ENCODE results near the gene WDR46. TPM values are rescaled to one million over a fixed set of nuclear protein-coding genes. Genes with fewer than 3 reads are reported as not detected.
"Not testable (repeated sequence)": the region's sequence is repeated elsewhere in the genome, so short reads cannot be mapped to it uniquely, and the experiment has no call there.

Gene WDR46
- polyA plus RNA-seq, 1 donor from 2014 or later: 62.5 TPM

DNA sequence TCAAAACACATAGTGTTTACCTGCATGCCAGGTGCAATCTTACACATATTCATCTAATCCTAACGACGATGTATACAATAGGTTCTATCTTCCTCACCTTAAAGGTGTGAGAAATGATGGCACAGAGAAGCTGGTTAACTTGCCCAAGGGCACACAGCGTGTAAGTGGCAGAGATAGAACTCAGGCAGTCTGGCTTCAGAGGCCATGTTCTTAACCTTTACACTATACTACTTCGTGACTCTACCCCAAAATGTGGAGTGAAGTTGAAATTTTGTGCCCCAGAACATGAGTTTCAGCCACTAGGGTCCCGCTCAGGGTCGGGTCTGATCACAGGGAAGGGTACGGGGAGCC lies 17.9 kb downstream of the WDR46 start:
- Histone ChIP-seq H4K20me1 (ENCODE audit: insufficient read depth) (no peaks in the 10 kb centered on the region), H3K9me3 (ENCODE audit: low read length) (no peaks in the 10 kb centered on the region), H3K36me3 (ENCODE audit: insufficient read depth, low read length) (no peaks in the 10 kb centered on the region), H3K9me2 (ENCODE audit: insufficient read depth, low read length) (no peaks in the 10 kb centered on the region), H3K9ac (ENCODE audit: low read length) (peak overlapping the region; percentile 86), H3K4me2 (ENCODE audit: low read length) (peak overlapping the region; percentile 40), H3K79me2 (replicated peaks; ENCODE audit: insufficient read depth, low read length) (peaks cover 19% of the 10 kb centered on the region), H2AFZ (ENCODE audit: low read depth, low read length) (peak overlapping the region; percentile 74), H3F3A (ENCODE audit: insufficient read depth, low read length, poor library complexity, severe bottlenecking) (no peaks in the 10 kb centered on the region), H3K27me3 (ENCODE audit: insufficient read depth, low read depth, low read length) (no peaks in the 10 kb centered on the region), H3K27ac (ENCODE audit: low read length) (peak overlapping the region; percentile 97), H3K4me3 (ENCODE audit: low read length) (peak overlapping the region; percentile 71)
- TF ChIP-seq, protein P1, sequence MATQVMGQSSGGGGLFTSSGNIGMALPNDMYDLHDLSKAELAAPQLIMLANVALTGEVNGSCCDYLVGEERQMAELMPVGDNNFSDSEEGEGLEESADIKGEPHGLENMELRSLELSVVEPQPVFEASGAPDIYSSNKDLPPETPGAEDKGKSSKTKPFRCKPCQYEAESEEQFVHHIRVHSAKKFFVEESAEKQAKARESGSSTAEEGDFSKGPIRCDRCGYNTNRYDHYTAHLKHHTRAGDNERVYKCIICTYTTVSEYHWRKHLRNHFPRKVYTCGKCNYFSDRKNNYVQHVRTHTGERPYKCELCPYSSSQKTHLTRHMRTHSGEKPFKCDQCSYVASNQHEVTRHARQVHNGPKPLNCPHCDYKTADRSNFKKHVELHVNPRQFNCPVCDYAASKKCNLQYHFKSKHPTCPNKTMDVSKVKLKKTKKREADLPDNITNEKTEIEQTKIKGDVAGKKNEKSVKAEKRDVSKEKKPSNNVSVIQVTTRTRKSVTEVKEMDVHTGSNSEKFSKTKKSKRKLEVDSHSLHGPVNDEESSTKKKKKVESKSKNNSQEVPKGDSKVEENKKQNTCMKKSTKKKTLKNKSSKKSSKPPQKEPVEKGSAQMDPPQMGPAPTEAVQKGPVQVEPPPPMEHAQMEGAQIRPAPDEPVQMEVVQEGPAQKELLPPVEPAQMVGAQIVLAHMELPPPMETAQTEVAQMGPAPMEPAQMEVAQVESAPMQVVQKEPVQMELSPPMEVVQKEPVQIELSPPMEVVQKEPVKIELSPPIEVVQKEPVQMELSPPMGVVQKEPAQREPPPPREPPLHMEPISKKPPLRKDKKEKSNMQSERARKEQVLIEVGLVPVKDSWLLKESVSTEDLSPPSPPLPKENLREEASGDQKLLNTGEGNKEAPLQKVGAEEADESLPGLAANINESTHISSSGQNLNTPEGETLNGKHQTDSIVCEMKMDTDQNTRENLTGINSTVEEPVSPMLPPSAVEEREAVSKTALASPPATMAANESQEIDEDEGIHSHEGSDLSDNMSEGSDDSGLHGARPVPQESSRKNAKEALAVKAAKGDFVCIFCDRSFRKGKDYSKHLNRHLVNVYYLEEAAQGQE (IDR thresholded peaks at IDR 0.05; ENCODE audit: borderline replicate concordance): no peak
- TF ChIP-seq EZH2 (IDR thresholded peaks at IDR 0.05; ENCODE audit: borderline replicate concordance, insufficient read depth, low read length, poor library complexity, severe bottlenecking) (no peak), RAD21 (conservative IDR thresholded peaks at IDR 0.05) (no peak), TAF1 (IDR thresholded peaks at IDR 0.05; ENCODE audit: low read depth) (no peak), MXI1 (conservative IDR thresholded peaks at IDR 0.05; ENCODE audit: poor library complexity, severe bottlenecking) (no peak), SMC3 (conservative IDR thresholded peaks at IDR 0.05; ENCODE audit: poor library complexity) (no peak), POLR2AphosphoS5 (IDR thresholded peaks at IDR 0.05) (no peak), EP300 (conservative IDR thresholded peaks at IDR 0.05; ENCODE audit: poor library complexity, severe bottlenecking) (no peak)
- TF ChIP-seq, protein P2, sequence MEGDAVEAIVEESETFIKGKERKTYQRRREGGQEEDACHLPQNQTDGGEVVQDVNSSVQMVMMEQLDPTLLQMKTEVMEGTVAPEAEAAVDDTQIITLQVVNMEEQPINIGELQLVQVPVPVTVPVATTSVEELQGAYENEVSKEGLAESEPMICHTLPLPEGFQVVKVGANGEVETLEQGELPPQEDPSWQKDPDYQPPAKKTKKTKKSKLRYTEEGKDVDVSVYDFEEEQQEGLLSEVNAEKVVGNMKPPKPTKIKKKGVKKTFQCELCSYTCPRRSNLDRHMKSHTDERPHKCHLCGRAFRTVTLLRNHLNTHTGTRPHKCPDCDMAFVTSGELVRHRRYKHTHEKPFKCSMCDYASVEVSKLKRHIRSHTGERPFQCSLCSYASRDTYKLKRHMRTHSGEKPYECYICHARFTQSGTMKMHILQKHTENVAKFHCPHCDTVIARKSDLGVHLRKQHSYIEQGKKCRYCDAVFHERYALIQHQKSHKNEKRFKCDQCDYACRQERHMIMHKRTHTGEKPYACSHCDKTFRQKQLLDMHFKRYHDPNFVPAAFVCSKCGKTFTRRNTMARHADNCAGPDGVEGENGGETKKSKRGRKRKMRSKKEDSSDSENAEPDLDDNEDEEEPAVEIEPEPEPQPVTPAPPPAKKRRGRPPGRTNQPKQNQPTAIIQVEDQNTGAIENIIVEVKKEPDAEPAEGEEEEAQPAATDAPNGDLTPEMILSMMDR (IDR thresholded peaks at IDR 0.05; ENCODE audit: poor library complexity, severe bottlenecking): no peak

DNA sequence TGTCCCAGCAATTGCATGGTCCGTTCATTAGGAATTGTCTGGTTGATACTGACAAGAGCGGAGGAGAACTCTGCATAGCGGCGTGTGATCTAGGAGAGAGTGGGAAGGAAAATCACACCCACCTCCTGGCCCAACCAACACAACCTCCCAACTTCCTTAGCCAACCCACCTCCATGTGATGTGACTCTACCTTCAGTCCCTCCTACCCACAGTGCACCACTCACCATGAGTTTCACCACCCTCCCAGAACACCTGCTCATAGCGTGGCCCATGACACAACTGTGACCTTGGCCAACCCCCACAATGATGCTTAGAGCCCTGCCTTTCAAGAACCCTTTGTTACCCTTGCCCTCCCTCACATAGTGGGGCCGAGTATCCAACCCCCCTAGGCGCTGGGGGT lies 25.0 kb downstream of the WDR46 start:
- H3K27me3 ChIP-seq (ENCODE audit: insufficient read depth, low read depth, low read length): no peaks in the 10 kb centered on the region
- no peaks in the 10 kb centered on the region for H4K20me1 ChIP-seq (ENCODE audit: insufficient read depth)
- no peak overlapping the region for H3K4me3 ChIP-seq (ENCODE audit: low read length)
- TF ChIP-seq TAF1 (IDR thresholded peaks at IDR 0.05; ENCODE audit: low read depth): no peak
- TF ChIP-seq SMC3 (conservative IDR thresholded peaks at IDR 0.05; ENCODE audit: poor library complexity): no peak
- TF ChIP-seq, protein P2 (IDR thresholded peaks at IDR 0.05; ENCODE audit: poor library complexity, severe bottlenecking): no peak
- no peak for TF ChIP-seq MXI1 (conservative IDR thresholded peaks at IDR 0.05; ENCODE audit: poor library complexity, severe bottlenecking)
- TF ChIP-seq RAD21 (conservative IDR thresholded peaks at IDR 0.05): no peak
- TF ChIP-seq EP300 (conservative IDR thresholded peaks at IDR 0.05; ENCODE audit: poor library complexity, severe bottlenecking): no peak
- TF ChIP-seq, protein P1 (IDR thresholded peaks at IDR 0.05; ENCODE audit: borderline replicate concordance): no peak
- H3K4me2 ChIP-seq (ENCODE audit: low read length): no peak overlapping the region
- H3K79me2 ChIP-seq (replicated peaks; ENCODE audit: insufficient read depth, low read length): no peaks in the 10 kb centered on the region
- H3F3A ChIP-seq (ENCODE audit: insufficient read depth, low read length, poor library complexity, severe bottlenecking): no peaks in the 10 kb centered on the region
- no peak overlapping the region for H2AFZ ChIP-seq (ENCODE audit: low read depth, low read length)
- no peaks in the 10 kb centered on the region for H3K36me3 ChIP-seq (ENCODE audit: insufficient read depth, low read length)
- no peak overlapping the region for H3K27ac ChIP-seq (ENCODE audit: low read length)
- no peak overlapping the region for H3K9ac ChIP-seq (ENCODE audit: low read length)
- H3K9me2 ChIP-seq (ENCODE audit: insufficient read depth, low read length): no peaks in the 10 kb centered on the region
- H3K9me3 ChIP-seq (ENCODE audit: low read length): no peaks in the 10 kb centered on the region

DNA sequence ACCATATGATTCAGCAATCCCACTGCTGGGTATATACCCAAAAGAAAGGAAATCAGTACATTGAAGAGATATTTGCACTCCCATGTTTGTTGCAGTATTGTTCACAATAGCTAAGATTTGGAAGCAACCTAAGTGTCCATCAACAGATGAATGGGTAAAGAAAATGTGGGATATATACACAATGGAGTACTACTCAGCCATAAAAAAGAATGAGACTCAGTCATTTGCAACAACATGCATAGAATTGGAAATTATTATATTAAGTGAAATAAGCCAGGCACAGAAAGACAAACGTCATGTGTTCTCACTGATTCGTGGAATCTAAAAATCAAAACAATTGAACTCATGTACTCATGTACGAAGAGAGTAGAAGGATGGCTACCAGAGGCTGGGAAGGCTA lies 26.5 kb downstream of the WDR46 start:
- not testable (repeated sequence) for H3K27ac ChIP-seq (ENCODE audit: low read length); H3K9me2 ChIP-seq (ENCODE audit: insufficient read depth, low read length); H3K4me2 ChIP-seq (ENCODE audit: low read length); H4K20me1 ChIP-seq (ENCODE audit: insufficient read depth); H3K4me3 ChIP-seq (ENCODE audit: low read length); H3K36me3 ChIP-seq (ENCODE audit: insufficient read depth, low read length); H3K9me3 ChIP-seq (ENCODE audit: low read length); H2AFZ ChIP-seq (ENCODE audit: low read depth, low read length); H3F3A ChIP-seq (ENCODE audit: insufficient read depth, low read length, poor library complexity, severe bottlenecking); H3K9ac ChIP-seq (ENCODE audit: low read length); H3K27me3 ChIP-seq (ENCODE audit: insufficient read depth, low read depth, low read length); H3K79me2 ChIP-seq (replicated peaks; ENCODE audit: insufficient read depth, low read length)
